Testis (tissue), 3 donors: ENCODE data around the gene CLIC3. TPM values are rescaled to one million over a fixed set of nuclear protein-coding genes. Genes with fewer than 3 reads are reported as not detected.

Source experiments
- DNase-seq: peaks from one replicate; pipeline ENCODE4 v3.0.0-alpha.2; 2019
- H3K27ac ChIP-seq, 2 donors: fragments of 200-600 bp; sonication (generic); one replicate each; pipeline ENCODE4 v1.5.1; 2019
- H3K27me3 ChIP-seq: fragments of 200-600 bp; sonication (generic); one replicate; pipeline ENCODE4 v1.5.1; 2019
- H3K36me3 ChIP-seq: fragments of 200-600 bp; sonication (generic); one replicate; pipeline ENCODE4 v1.5.1; 2017; ENCODE audit warnings: low read depth; ENCODE audit errors: missing control alignments
- H3K4me1 ChIP-seq: fragments of 200-600 bp; sonication (generic); one replicate; pipeline ENCODE4 v1.5.1; 2019
- H3K4me3 ChIP-seq, 2 donors: fragments of 200-600 bp; sonication (generic); one replicate each; pipeline ENCODE4 v1.5.1; 2017 to 2019
- H3K9me3 ChIP-seq: fragments of 200-600 bp; sonication (generic); one replicate; pipeline ENCODE4 v1.5.1; 2017
- POLR2A ChIP-seq: fragments of 450-650 bp; IDR thresholded peaks from one replicate; pipeline ENCODE4 v1.6.1; 2017; ENCODE audit warnings: antibody characterized with exemption, mild to moderate bottlenecking, moderate library complexity
- WGBS, 2 donors: methylation state at CpG; one replicate each; pipeline ENCODE4 v1.1.5; 2018; 5-methylcytosine and 5-hydroxymethylcytosine counted together
- intact Hi-C: fragments of 100-400 bp; cut with DNase I; formaldehyde crosslinking; loops from one replicate; pipeline ENCODE4 v1.15.1; 2023; ENCODE audit warnings: low total_unique reads
- polyA plus RNA-seq: library from polyadenylated mRNA; stranded (reverse); fragments of 350-450 nt; fragmentation: Illumina TruSeq; extraction: RNeasy Lipid Tissue Mini Kit (QIAGEN cat#74804); gene quantifications from one replicate; pipeline ENCODE4 v1.2.3, GENCODE V29; 2014; ENCODE audit warnings: low read depth, low replicate concordance; ENCODE audit not compliant: insufficient read depth
- total RNA-seq, 2 donors: library from RNA; depleted of rRNA; stranded (reverse); fragments of >200 nt; gene quantifications; one replicate each; pipeline ENCODE4 v1.2.3, GENCODE V29; 2016
- TF ChIP-seq, protein P1 (sequence below), 3 experiments: fragments of 450-650 bp in 2 of 3; fragments of 200-600 bp in 1 of 3; sonication (generic) in 1 of 3; IDR thresholded peaks; one replicate each; pipeline ENCODE4 v1.5.1; 2016 to 2019; ENCODE audit warnings: antibody characterized with exemption in 3 of 3, mild to moderate bottlenecking in 2 of 3, moderate library complexity in 1 of 3

The CLIC3 gene
- total and polyA plus RNA-seq, 3 donors from 2014 or later: 1.8 to 2.8 (median 1.9) TPM

DNA sequence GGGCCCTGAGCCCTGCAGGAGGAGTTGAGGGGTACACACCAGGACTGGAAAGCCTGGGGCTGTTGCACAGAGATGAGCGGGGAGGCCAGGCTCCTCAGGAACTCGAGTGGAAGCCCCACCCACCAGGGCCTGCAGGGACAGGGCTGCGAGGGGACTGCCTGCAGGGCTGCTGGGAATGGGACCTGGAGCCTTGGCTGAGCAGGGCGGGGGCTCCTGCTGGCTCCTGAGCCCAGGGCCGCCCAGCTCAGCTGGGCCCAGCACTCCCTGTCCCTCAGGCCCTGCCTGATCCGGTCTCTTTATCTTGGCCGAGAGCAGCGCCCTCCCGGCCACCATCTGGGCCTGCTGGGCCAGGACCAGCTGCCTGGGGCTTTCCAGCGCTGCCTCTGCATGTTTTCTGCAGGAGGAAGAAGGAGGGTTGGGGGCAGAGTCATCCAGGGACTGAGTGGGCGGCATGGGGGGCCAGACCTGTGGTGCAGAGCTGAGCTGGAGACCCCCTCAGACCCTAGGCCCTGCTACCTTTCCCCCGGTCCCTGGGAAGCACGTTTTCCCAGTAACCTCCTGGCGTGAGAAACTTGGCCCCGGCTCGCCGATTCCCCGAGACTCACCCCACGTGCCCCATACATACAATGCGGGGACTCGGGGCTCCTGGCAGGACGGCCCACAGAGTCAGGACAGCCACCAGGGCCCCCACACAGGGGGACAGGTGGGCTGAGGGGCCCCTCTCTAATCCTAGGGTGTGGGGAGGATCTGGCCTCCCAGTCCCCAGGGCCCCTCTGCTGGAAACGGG, 34.9 kb downstream of the CLIC3 start:
- peak overlapping the region; percentile 56 to 81 for H3K27ac ChIP-seq
- intact Hi-C loops: no loop called here
- 53 to 80% methylated on average over 1 to 20 of the region's 23 CpGs for WGBS, 2 donors

DNA sequence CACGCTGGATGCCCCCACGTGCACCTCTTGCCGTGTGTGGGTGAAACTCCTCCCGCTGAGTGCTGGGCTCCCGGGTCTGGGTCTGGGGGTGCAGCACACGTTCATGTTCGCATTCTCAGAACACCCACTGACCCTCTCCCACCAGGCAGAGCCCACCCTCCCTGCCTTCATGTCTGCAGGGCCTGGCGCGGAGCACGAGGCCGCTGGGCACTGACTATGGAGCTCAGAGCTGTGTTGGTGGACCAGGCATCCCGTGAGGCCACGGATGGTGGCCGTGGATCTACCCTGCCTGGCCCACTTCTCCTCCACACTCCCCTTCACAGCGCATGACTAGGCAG, 35.5 kb downstream of the CLIC3 start:
- H3K4me3 ChIP-seq: no peak overlapping the region
- H3K27me3 ChIP-seq: no peaks in the 10 kb centered on the region
- H3K36me3 ChIP-seq: no peaks in the 10 kb centered on the region
- TF ChIP-seq POLR2A: no peak
- TF ChIP-seq, protein P1, sequence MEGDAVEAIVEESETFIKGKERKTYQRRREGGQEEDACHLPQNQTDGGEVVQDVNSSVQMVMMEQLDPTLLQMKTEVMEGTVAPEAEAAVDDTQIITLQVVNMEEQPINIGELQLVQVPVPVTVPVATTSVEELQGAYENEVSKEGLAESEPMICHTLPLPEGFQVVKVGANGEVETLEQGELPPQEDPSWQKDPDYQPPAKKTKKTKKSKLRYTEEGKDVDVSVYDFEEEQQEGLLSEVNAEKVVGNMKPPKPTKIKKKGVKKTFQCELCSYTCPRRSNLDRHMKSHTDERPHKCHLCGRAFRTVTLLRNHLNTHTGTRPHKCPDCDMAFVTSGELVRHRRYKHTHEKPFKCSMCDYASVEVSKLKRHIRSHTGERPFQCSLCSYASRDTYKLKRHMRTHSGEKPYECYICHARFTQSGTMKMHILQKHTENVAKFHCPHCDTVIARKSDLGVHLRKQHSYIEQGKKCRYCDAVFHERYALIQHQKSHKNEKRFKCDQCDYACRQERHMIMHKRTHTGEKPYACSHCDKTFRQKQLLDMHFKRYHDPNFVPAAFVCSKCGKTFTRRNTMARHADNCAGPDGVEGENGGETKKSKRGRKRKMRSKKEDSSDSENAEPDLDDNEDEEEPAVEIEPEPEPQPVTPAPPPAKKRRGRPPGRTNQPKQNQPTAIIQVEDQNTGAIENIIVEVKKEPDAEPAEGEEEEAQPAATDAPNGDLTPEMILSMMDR (IDR thresholded peaks at IDR 0.05): no peak
- peak overlapping the region in 1 of 2 donors; percentile 81 for H3K27ac ChIP-seq
- DNase-seq: no peak
- H3K4me1 ChIP-seq: peaks cover 58% of the 10 kb centered on the region
- intact Hi-C loops: no loop called here
- 72 to 83% methylated on average over 2 to 15 of the region's 15 CpGs for WGBS, 2 donors
- no peaks in the 10 kb centered on the region for H3K9me3 ChIP-seq

More for the DNA sequence above, 34.9 kb downstream of the CLIC3 start:
- Histone ChIP-seq H3K4me3 (no peak overlapping the region), H3K27me3 (no peaks in the 10 kb centered on the region), H3K36me3 (no peaks in the 10 kb centered on the region), H3K4me1 (peaks cover 64% of the 10 kb centered on the region), H3K9me3 (no peaks in the 10 kb centered on the region)
- DNase-seq: peak; percentile 87
- TF ChIP-seq, protein P1 (IDR thresholded peaks at IDR 0.05): no peak
- no peak for TF ChIP-seq POLR2A

DNA sequence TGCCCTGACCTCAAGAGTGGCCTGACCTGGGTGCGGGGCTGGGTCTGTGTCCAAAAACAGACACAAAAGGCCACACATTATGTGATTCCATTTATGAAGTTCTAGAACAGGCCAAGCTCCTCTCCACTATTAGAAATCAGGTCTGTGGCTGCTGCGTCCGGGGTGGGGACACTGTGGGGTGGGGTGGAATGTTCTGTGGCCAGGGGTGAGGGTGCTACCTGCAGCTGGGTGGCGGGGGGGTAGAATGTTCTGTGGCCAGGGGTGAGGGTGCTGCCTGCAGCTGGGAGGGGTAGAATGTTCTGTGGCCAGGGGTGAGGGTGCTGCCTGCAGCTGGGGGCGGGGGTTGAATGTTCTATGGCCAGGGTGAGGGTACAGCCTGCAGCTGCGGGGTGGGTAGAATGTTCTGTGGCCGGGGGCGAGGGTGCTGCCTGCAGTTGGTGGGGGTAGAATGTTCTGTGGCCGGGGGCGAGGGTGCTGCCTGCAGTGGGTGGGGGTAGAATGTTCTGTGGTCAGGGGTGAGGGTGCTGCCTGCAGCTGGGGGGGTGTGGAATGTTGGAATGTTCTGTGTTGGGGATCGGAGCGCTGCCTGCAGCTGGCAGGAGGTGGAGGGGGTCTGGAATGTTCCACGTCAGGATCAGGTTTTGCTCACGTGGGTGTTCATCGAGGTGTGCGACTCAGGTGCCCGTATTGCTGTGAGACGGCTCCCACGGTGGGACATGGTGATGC, 36.0 kb downstream of the CLIC3 start:
- no peak for TF ChIP-seq POLR2A
- TF ChIP-seq, protein P1 (IDR thresholded peaks at IDR 0.05): no peak
- DNase-seq: no peak
- intact Hi-C loops: no loop called here
- peak overlapping the region; percentile 65 to 81 for H3K27ac ChIP-seq
- H3K27me3 ChIP-seq: no peaks in the 10 kb centered on the region
- H3K9me3 ChIP-seq: no peaks in the 10 kb centered on the region
- 70 to 71% methylated on average over 18 to 19 of the region's 19 CpGs for WGBS, 2 donors
- peaks cover 55% of the 10 kb centered on the region for H3K4me1 ChIP-seq
- H3K36me3 ChIP-seq: no peaks in the 10 kb centered on the region
- H3K4me3 ChIP-seq: no peak overlapping the region

DNA sequence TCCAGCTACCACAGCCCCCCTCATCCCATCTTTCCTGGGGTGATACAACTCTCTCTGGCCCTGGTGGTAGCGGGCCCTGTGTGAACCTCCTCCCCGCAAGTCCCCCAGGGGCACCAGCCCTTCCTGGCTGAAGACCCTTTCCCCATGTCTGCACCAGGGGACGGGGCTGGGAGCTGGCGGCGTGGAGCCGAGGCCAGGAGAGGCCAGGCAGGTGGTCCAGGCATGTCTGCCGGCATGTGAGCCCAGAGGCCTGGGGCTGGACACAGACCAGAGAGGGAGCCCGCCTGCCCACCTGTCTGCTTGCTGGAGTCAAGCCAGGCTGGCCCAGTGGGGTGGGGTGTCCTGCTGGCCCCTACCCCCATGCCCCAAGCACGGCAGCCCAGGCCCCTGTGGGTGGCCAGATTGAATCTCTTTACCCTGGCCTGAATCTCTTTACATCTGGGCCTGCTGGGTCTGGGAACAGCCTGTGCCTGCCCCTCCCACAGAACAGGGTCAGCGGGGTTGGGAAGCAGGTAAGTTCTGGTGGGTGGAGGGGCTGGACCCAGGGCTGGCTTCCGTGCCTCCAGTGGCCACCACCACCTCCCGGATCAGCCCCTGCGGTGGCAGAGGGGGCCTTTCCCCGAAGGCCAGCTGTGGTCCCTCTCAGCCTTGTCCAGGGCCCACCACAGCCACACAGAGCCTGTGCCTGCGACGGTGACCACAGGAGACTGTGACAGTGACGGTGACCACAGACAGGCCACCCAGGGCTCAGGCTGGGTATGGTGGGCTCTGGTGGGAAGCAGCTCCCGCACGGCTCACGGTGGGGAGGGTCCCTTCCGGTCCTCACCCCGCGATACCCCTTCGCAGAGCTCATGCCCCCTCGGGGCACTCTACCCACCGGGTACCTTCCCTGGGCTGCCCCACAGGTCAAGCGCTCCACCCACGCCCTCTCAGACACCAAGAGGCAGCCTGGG, 37.2 kb downstream of the CLIC3 start:
- Histone ChIP-seq H3K27ac (peak overlapping the region; percentile 65 to 77), H3K36me3 (no peaks in the 10 kb centered on the region), H3K27me3 (no peaks in the 10 kb centered on the region), H3K4me3 (no peak overlapping the region), H3K9me3 (no peaks in the 10 kb centered on the region), H3K4me1 (peaks cover 49% of the 10 kb centered on the region)
- intact Hi-C loops: no loop called here
- 78% methylated on average over 27 of the region's 28 CpGs; no CpG with 5 or more reads in 1 of the 2 donors for WGBS, 2 donors
- no peak for DNase-seq
- TF ChIP-seq POLR2A: no peak
- TF ChIP-seq, protein P1 (IDR thresholded peaks at IDR 0.05): no peak
